Measurements from ENCODE around the gene CPNE1.

DNA sequence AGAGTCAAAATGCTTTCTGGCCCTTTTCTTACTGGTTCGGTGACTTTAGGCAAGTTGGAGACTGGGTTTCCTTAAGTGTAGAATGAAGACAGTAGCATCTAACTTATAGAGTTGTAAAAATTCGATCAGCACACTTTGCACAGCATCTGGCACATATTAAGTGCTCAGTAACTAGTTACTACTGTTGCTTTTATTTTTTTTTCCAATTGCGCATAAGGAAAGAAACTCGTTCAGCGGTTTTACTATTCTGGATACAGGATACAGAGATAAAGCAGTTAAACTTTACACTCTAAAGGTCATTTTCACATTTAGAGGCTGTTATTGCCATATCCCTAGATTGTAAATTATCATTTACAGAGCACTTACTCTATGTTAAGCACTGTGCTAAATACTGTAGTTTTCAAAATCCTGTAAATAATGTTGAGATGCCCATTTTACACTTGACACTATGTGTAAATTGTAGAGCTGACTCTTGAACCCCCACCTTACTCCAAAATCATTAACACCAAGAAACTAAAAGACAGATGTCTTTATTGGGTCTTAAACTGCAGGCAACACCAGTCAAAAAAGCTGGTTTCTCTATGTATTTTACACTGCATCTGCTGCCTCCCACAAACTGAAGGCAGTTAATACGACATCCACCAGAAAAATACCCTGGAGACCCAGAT lies 35.4 kb upstream of the CPNE1 start:
- no peak for TF ChIP-seq BACH2 (CRISPR knock-in tag; IDR thresholded peaks at IDR 0.05; ENCODE audit: borderline replicate concordance)
- no peak for TF ChIP-seq SNAI2 (CRISPR knock-in tag; IDR thresholded peaks at IDR 0.05)
- TF ChIP-seq, protein P1, sequence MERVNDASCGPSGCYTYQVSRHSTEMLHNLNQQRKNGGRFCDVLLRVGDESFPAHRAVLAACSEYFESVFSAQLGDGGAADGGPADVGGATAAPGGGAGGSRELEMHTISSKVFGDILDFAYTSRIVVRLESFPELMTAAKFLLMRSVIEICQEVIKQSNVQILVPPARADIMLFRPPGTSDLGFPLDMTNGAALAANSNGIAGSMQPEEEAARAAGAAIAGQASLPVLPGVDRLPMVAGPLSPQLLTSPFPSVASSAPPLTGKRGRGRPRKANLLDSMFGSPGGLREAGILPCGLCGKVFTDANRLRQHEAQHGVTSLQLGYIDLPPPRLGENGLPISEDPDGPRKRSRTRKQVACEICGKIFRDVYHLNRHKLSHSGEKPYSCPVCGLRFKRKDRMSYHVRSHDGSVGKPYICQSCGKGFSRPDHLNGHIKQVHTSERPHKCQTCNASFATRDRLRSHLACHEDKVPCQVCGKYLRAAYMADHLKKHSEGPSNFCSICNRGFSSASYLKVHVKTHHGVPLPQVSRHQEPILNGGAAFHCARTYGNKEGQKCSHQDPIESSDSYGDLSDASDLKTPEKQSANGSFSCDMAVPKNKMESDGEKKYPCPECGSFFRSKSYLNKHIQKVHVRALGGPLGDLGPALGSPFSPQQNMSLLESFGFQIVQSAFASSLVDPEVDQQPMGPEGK (CRISPR knock-in tag; IDR thresholded peaks at IDR 0.05; ENCODE audit: borderline replicate concordance), result no peak
- no peak for TF ChIP-seq CSRNP3 (CRISPR knock-in tag; IDR thresholded peaks at IDR 0.05)
- no peak for TF ChIP-seq PPARA (CRISPR knock-in tag; IDR thresholded peaks at IDR 0.05; ENCODE audit: borderline replicate concordance)
- no peak for TF ChIP-seq ZC3H10 (CRISPR knock-in tag; IDR thresholded peaks at IDR 0.05)
- TF ChIP-seq ARNTL (CRISPR knock-in tag; IDR thresholded peaks at IDR 0.05; ENCODE audit: borderline replicate concordance, low read depth), result no peak
- no peak for TF ChIP-seq ZFP30 (CRISPR knock-in tag; IDR thresholded peaks at IDR 0.05)

Measured in SK-N-SH treated with all-trans-retinoic acid at 6 μM for 48 hours (cell line).